ENCODE measurements around the gene GNLY. TPM values are rescaled to one million over a fixed set of nuclear protein-coding genes. Genes with fewer than 3 reads are reported as not detected.

GNLY gene
- total and polyA plus RNA-seq, 9 of the 15 experiments (the other 6 are each of a cell fraction or from before 2014, with no cell fraction given) = not detected

GRCh38 chr2:85648619-85649018, 45.5 kb upstream of the GNLY start:
- H3K79me2 ChIP-seq (ENCODE audit: control insufficient read depth, insufficient read depth, low read length) = no peaks in the 10 kb centered on the region
- H3K27me3 ChIP-seq (ENCODE audit: control insufficient read depth in 2 of 2, insufficient read depth in 2 of 2, low read length in 2 of 2) = no peaks in the 10 kb centered on the region
- ChIA-PET CTCF (ENCODE audit: low intra/inter-chr PET ratio) (interaction anchor here (0.7 kb wide), 1 partner anchor 9 kb away, joined by 3 read pairs; no protein-coding TSS in a partner anchor), POLR2A (interaction anchor here (0.7 to 2.8 kb wide), 4 partner anchors 10 to 110 kb away, joined by 3 to 17 read pairs (median 3); partner anchors contain the start of gene MAT2A)
- BruUV-seq (replicated peaks) = no TSS peak
- WGBS (ENCODE audit: insufficient coverage, low coverage, missing lambda C conversion rate) = 71% methylated on average over 2 of the region's 2 CpGs
- ATAC-seq (peak; percentile 80), DNase-seq (ENCODE audit: extremely low read depth in 1 of 4, low spot score in 3 of 4) (peak; percentile 41 to 63 (median 49)), FAIRE-seq (peak; percentile 77)
- H3K27ac ChIP-seq (ENCODE audit: extremely low read depth, low read depth, low read length) = no peak overlapping the region
- H4K20me1 ChIP-seq (replicated peaks; ENCODE audit: control insufficient read depth, insufficient read depth, low read length) = 0 out of 2 replicates have a peak, but pooled peaks cover 3% of the 10 kb centered on the region
- H3K4me1 ChIP-seq (replicated peaks in 1 of 2; ENCODE audit: control insufficient read depth in 2 of 2, insufficient read depth in 2 of 2, low read length in 2 of 2) = no peaks in the 10 kb centered on the region
- H3K36me3 ChIP-seq (ENCODE audit: control insufficient read depth, insufficient read depth, low read length) = peaks cover 93% of the 10 kb centered on the region
- no peak overlapping the region for H2AFZ ChIP-seq (ENCODE audit: low read depth, low read length)
- no peaks in the 10 kb centered on the region for H3K9me3 ChIP-seq (replicated peaks; ENCODE audit: control insufficient read depth, insufficient read depth, low read depth, low read length)
- H3K4me3 ChIP-seq = no peak overlapping the region
- no peaks in the 10 kb centered on the region for H3K9me1 ChIP-seq (ENCODE audit: control insufficient read depth, insufficient read depth, low read length)
- in situ Hi-C loops (cut with MboI) = no loop called here
- H3K4me2 ChIP-seq (ENCODE audit: insufficient read depth, low read length) = no peak overlapping the region
- no peak for TF ChIP-seq MECOM (CRISPR knock-in tag; IDR thresholded peaks at IDR 0.05)
- peak in 1 of 2 experiments; percentile 37; a peak in 1 of 4 replicates for TF ChIP-seq RAD21 (CRISPR knock-in tag; conservative IDR thresholded peaks at IDR 0.05 in 1 of 2, IDR thresholded peaks at IDR 0.05 in 1 of 2)
- TF ChIP-seq CTCF (IDR thresholded peaks at IDR 0.05 in 2 of 3, conservative IDR thresholded peaks at IDR 0.05 in 1 of 3; ENCODE audit: insufficient read depth in 2 of 3, low read depth in 1 of 3, low read length in 3 of 3) = peak; percentile 45 to 59 (median 49)
- H3K9ac ChIP-seq (ENCODE audit: insufficient read depth in 1 of 2, low read depth in 2 of 2, low read length in 2 of 2) = no peak overlapping the region
- intact Hi-C loops (cut with micrococcal nuclease) = no loop called here
